ENCODE data around the gene ADAMTS17.

ADAMTS17 gene

GRCh38 chr15:100193277-100193860 is 148.4 kb downstream of the ADAMTS17 start:
- intact Hi-C loops (cut with DNase I) = no loop called here
- DNase-seq = peak in 2 of 42 donors; percentile 9 to 18

GRCh38 chr15:100192097-100193080 is 149.4 kb downstream of the ADAMTS17 start:
- intact Hi-C loops (cut with DNase I) = no loop called here
- peak in 2 of 42 donors; percentile 6 to 23 for DNase-seq

GRCh38 chr15:100191161-100191560 is 150.6 kb downstream of the ADAMTS17 start:
- intact Hi-C loops (cut with DNase I) = no loop called here
- peak in 1 of 42 donors; percentile 16 for DNase-seq

GRCh38 chr15:100190675-100191074 is 151.1 kb downstream of the ADAMTS17 start:
- intact Hi-C loops (cut with DNase I) = no loop called here
- peak in 2 of 42 donors; percentile 3 to 30 for DNase-seq

GRCh38 chr15:100189849-100190248 is 151.9 kb downstream of the ADAMTS17 start:
- peak in 1 of 42 donors; percentile 2 for DNase-seq
- intact Hi-C loops (cut with DNase I) = no loop called here

GRCh38 chr15:100189319-100189718 is 152.5 kb downstream of the ADAMTS17 start:
- intact Hi-C loops (cut with DNase I) = no loop called here
- peak in 2 of 42 donors; percentile 7 to 8 for DNase-seq

GRCh38 chr15:100187677-100188076 is 154.1 kb downstream of the ADAMTS17 start:
- intact Hi-C loops (cut with DNase I) = no loop called here
- DNase-seq = peak in 2 of 42 donors; percentile 4 to 18

GRCh38 chr15:100186960-100187359 is 154.8 kb downstream of the ADAMTS17 start:
- intact Hi-C loops (cut with DNase I) = no loop called here
- DNase-seq = peak in 2 of 42 donors; percentile 2 to 3

- intact Hi-C loops (cut with DNase I) = no loop called here
- DNase-seq = no peak
These were observed 155.4 kb downstream of the ADAMTS17 start for GRCh38 chr15:100186366-100186765.

GRCh38 chr15:100183921-100184495 is 157.8 kb downstream of the ADAMTS17 start:
- intact Hi-C loops (cut with DNase I) = no loop called here
- no peak for DNase-seq

GRCh38 chr15:100180921-100181320 is 160.9 kb downstream of the ADAMTS17 start:
- intact Hi-C loops (cut with DNase I) = no loop called here
- DNase-seq = no peak

- intact Hi-C loops (cut with DNase I) = no loop called here
These were observed 166.2 kb downstream of the ADAMTS17 start for GRCh38 chr15:100175406-100176114.

GRCh38 chr15:100174904-100175275 is 166.9 kb downstream of the ADAMTS17 start:
- no peak for DNase-seq
- intact Hi-C loops (cut with DNase I) = no loop called here

More at GRCh38 chr15:100175406-100176114, 166.2 kb downstream of the ADAMTS17 start:
- DNase-seq = peak in 1 of 42 donors; percentile 20

- intact Hi-C loops (cut with DNase I) = no loop called here
- no peak for DNase-seq
These were observed 167.4 kb downstream of the ADAMTS17 start for GRCh38 chr15:100174159-100174903.

GRCh38 chr15:100172356-100173024 is 169.3 kb downstream of the ADAMTS17 start:
- intact Hi-C loops (cut with DNase I) = no loop called here
- peak in 1 of 42 donors; percentile 11 for DNase-seq

- DNase-seq = peak in 1 of 42 donors; percentile 30
- intact Hi-C loops (cut with DNase I) = no loop called here
These were observed 170.4 kb downstream of the ADAMTS17 start for GRCh38 chr15:100171411-100171810.

GRCh38 chr15:100170291-100171210 is 171.2 kb downstream of the ADAMTS17 start:
- DNase-seq = peak in 1 of 42 donors; percentile 38
- intact Hi-C loops (cut with DNase I) = no loop called here
